ENCODE measurements around the gene VPS13C.
"Not testable (repeated sequence)": the region's sequence is repeated elsewhere in the genome, so short reads cannot be mapped to it uniquely, and the experiment has no call there.

The VPS13C gene

GRCh38 chr15:62046078-62046743 is 14.0 kb downstream of the VPS13C start:
- DNase-seq, result no peak

- no peak for DNase-seq
Measured at GRCh38 chr15:62035256-62035924, 24.9 kb downstream of the VPS13C start.

GRCh38 chr15:62027916-62028315 is 32.3 kb downstream of the VPS13C start:
- DNase-seq, result no peak

- no peak for DNase-seq
Measured at GRCh38 chr15:62027263-62027565, 33.0 kb downstream of the VPS13C start.

GRCh38 chr15:62026487-62027262 is 33.6 kb downstream of the VPS13C start:
- DNase-seq, result no peak

DNA sequence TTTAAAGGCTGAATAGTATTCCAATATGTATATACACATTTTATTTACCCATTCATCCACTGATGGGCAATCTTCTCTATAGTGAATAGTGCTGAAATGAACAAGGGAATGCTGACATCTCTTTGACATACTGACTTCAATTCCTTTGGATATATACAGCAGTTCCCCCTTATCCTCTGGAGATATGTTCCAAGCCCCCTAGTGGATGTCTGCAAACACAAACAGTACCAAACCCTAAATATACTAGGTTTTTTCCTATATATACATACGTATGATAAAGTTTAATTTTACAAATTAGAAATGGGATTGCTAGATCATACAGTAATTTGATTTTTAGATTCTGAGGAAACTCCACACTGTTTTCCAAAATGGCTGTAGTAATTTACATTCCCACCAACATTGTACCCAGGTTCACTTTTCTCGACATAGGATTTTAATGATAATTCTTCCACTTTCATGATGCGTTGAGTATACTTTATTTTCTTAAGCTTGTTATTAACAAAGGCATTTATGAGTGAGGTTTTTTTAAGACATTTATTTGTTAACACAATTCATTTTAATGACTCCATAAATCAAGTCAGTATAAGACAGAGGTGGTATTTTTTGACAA is 38.2 kb downstream of the VPS13C start:
- DNase-seq, result no peak

DNA sequence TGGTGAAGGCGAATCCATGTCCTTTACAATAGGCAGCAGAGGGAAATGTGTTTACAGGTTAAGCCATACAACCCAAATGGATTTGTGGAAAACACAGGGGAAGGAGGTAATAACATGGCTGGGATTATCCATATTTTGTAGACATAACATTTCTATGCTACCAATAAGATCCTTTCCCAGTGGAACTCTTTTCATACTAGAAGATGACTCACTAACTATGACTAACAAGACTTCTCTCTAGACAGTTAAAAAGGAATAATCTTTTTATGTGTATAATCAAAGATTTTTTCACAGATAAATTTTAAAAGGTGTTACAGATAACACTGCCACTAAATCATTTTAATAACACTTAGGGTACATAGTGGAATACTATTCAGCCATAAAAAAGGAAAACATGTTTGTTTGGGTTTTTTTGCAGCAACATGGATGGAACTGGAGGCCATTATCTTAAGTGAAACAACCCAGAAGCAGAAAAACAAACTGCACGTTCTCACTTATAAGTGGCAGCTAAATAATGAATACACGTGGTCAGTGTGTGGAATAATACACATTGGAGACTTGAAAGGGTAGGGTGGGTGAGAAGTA is 39.6 kb downstream of the VPS13C start:
- no peak for DNase-seq

- not testable (repeated sequence) for DNase-seq
Measured at GRCh38 chr15:62005354-62005753, 54.9 kb downstream of the VPS13C start.

DNA sequence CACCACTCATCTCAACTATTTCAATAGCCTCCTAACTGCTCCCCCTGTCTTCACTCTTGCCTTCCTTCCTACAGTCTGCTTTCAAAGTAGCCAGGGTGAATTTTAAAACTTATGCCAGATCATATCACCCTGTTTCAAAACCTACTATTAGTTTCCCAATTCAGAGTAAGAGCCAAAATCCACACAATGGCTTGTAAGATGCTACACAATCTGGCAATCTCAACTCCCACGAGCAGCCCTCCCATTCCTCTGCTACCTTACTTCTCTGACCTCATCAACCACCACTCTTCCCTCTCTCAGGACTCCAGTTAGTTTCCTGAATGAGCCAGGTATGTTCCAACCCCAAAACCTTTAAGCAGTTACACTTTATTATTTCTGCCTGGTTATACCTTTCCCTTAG is 62.5 kb downstream of the VPS13C start:
- DNase-seq, result no peak

GRCh38 chr15:61996056-61996635 is 64.1 kb downstream of the VPS13C start:
- DNase-seq, result no peak

DNA sequence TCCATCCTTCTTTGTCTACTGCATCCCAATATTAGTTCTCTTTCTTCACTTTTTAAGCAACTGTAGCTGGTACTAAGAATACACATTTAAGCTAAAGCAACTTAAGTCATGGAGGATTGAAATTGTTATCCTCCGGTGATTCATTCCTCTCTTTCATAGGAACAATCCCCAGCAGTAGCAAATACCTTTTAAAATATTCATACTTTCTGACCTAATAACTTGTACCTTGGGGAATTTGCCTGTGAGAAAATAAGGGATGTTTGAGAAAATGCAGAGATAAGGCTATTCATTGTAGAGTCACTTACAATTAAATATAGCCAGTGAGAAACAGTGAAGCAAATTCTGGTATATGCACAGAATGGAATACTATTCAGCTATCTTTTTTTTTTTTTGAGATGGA is 66.0 kb downstream of the VPS13C start:
- no peak for DNase-seq

DNA sequence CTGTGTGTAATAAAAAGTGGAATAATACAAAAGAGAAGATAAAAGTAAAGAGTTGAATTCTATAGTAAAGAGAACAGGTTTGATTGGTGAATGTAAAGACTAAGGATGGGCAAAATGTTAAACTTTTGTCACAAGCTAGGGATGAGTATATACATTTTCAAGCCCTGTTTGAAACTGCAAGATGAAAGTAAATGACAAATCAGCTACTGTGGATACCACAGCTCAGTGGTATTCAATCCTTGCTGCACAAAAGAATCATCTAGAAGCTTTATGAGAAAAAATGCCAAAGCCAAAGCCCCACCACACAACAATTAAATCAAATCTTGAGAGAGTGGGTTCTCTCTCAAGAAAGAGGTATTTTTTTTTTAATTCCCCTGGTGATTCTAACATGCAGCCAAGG is 67.7 kb downstream of the VPS13C start:
- DNase-seq, result no peak

DNA sequence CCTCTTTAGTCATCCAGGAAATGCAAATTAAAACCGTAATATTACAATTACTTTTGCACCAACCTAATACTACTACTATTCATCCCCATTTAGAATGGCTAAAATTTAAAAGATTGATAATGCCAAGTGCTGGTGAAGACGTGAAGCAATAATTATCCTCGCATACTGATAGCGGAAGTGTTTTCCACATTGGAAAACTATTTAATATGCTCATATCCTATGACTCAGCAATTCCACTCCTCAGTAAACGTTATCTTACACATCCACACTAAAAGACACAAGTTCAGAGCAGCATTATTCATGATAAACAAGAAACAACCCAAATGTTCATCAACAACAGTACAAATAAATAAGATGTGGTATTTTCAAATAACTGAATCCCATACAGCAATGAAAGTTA is 70.6 kb downstream of the VPS13C start:
- DNase-seq, result no peak

DNA sequence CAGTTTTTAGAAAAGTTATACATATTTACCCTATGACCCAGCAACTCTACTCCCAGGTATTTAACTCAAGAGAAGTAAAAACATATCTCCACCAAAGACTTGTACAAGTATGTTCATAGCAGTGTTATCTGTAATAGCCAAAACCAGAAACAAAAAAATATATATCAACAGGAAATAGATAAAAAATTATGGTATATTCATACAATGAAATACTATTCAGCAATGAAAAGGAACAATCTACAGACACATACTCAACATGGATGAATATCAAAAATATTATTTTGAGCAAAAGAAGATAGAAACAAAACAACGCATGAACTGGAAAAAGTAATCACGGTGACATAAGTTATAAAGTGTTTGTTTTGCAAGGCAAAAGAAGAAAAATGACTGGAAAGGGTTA is 72.4 kb downstream of the VPS13C start:
- DNase-seq, result no peak

DNA sequence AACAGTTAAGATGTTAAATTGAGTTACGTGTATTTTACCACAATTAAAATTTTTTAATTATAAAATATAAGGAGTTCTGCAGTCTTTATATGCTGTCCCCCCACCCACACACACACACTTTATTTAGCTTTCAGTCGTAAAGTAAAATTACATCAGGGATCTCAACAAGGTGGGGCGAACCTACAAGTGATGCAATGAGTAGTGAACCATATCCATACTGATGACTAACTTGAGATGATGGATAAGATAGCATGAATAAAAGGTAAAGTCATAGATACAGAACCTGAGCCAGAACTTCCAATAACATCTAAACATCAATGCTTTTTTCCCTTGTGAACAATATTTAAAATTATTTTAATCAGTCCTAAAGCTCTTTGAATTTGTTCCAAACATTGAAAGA is 77.2 kb downstream of the VPS13C start:
- no peak for DNase-seq

DNA sequence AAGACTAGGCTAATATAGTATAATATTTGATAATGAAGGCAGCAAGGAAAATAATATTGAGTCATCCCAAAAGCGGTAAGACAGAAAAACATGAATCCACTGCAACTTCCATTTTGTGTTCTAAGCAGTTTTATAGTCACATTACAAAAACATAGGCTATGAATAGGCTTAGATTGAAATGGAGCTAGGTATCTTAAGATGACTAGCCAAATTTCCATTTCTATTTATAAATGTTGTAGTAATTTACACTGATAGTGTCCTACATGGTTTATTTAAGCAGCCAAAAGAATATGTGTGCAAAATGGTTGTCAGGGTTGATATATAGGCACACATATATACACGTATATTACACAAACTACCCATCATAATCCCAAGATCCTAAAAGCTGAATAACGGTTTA is 82.0 kb downstream of the VPS13C start:
- DNase-seq, result no peak

GRCh38 chr15:61974759-61975158 is 85.5 kb downstream of the VPS13C start:
- DNase-seq, result no peak

DNA sequence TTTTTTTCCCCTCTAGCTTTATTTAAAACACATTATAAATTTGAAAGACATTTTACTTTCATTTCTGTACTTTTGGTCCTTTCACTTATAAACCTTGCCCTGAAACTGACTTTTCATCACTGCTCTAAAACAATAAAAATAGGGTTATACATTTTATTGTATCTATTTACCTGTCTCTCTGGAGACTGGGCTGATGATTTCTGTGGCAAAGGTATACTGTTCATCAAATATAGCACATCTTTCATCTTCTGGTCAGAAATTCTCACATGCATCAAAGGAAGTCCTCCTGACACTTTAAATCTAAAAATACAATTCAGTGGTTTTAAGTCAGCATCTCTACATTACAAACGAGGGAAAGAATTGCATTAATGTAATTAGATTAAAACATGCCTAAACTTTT is 86.1 kb downstream of the VPS13C start:
- no peak for DNase-seq

GRCh38 chr15:61951949-61952348 is 108.3 kb downstream of the VPS13C start:
- peak in 2 of 51 donors; percentile 1 to 3 for DNase-seq

DNA sequence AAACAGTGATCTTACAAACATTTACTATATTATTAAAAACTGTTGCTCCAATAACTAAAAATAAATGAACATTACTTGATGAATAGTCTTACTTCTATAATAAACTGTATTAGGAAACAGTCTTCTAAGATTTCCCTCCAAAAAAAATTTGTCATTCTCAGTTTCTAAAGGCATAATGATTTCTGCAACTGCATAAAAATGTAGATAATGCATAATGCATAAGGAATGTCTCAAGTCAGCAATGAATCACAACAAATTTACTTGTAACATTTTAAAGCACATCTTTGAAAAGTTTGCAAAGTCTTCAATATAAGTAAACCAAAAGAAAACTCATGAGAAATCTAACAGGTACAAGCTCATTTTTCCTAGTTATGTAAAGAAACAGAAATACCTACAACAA is 113.5 kb downstream of the VPS13C start:
- DNase-seq, result no peak

DNA sequence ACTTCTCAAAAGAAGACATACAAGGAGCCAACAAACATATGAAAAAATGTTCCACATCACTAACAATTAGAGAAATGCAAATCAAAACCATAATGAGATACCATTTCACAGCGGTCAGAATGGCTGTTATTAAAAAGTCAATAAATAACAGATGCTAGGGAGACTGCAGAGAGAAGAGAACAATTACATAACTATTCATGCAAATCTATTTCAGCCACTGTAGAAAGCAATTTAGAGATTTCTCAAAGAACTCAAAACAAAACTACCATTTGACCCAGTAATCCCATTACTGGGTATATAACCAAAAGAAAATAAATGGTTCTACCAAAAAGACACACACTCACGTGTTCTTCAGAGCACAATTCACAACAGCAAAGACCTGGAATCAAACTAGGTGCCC is 116.3 kb downstream of the VPS13C start:
- DNase-seq, result no peak

GRCh38 chr15:61938249-61938648 is 122.0 kb downstream of the VPS13C start:
- no peak for DNase-seq
